ENCODE data around the gene LMX1A.

Gene LMX1A

GRCh38 chr1:165152109-165152508 is 204.4 kb downstream of the LMX1A start:
- DNase-seq (ENCODE audit: low read depth in 1 of 2, low spot score in 1 of 2) = no peak
- Histone ChIP-seq H3K4me3 (replicated peaks; ENCODE audit: insufficient read depth, low read length) (no peak overlapping the region), H3K27me3 (ENCODE audit: insufficient read depth, poor library complexity, severe bottlenecking) (peaks cover 5% of the 10 kb centered on the region), H3K27ac (replicated peaks) (no peak overlapping the region)
- TF ChIP-seq CTCF (IDR thresholded peaks at IDR 0.05; ENCODE audit: insufficient read depth, low read length) = no peak
- TF ChIP-seq POLR2AphosphoS5 (IDR thresholded peaks at IDR 0.05; ENCODE audit: low read depth) = no peak
- TF ChIP-seq GABPA (IDR thresholded peaks at IDR 0.05; ENCODE audit: low read depth) = no peak
- no peak for TF ChIP-seq SPI1 (IDR thresholded peaks at IDR 0.05; ENCODE audit: borderline replicate concordance, low read depth)
- TF ChIP-seq, protein P1, sequence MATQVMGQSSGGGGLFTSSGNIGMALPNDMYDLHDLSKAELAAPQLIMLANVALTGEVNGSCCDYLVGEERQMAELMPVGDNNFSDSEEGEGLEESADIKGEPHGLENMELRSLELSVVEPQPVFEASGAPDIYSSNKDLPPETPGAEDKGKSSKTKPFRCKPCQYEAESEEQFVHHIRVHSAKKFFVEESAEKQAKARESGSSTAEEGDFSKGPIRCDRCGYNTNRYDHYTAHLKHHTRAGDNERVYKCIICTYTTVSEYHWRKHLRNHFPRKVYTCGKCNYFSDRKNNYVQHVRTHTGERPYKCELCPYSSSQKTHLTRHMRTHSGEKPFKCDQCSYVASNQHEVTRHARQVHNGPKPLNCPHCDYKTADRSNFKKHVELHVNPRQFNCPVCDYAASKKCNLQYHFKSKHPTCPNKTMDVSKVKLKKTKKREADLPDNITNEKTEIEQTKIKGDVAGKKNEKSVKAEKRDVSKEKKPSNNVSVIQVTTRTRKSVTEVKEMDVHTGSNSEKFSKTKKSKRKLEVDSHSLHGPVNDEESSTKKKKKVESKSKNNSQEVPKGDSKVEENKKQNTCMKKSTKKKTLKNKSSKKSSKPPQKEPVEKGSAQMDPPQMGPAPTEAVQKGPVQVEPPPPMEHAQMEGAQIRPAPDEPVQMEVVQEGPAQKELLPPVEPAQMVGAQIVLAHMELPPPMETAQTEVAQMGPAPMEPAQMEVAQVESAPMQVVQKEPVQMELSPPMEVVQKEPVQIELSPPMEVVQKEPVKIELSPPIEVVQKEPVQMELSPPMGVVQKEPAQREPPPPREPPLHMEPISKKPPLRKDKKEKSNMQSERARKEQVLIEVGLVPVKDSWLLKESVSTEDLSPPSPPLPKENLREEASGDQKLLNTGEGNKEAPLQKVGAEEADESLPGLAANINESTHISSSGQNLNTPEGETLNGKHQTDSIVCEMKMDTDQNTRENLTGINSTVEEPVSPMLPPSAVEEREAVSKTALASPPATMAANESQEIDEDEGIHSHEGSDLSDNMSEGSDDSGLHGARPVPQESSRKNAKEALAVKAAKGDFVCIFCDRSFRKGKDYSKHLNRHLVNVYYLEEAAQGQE (IDR thresholded peaks at IDR 0.05; ENCODE audit: insufficient replicate concordance, low read depth) = no peak
